Mesothelial cell of epicardium (in vitro differentiated cells): Measurements from ENCODE around the gene GTF2A1L. TPM values are rescaled to one million over a fixed set of nuclear protein-coding genes. Genes with fewer than 3 reads are reported as not detected.

Experiments used
- DNase-seq, 2 experiments: peaks; one replicate each; pipeline ENCODE4 v3.0.0; 2021; ENCODE audit warnings: low spot score in 2 of 2; ENCODE audit not compliant: unreplicated experiment in 2 of 2
- H3K27ac Mint-ChIP-seq: 2 replicates; pipeline ENCODE4 v1.8.0; 2021; ENCODE audit warnings: mixed read lengths
- H3K27me3 Mint-ChIP-seq: 2 replicates; pipeline ENCODE4 v1.8.0; 2021; ENCODE audit warnings: low read depth, mixed read lengths
- H3K36me3 Mint-ChIP-seq: 2 replicates; pipeline ENCODE4 v1.8.0; 2021; ENCODE audit warnings: mixed read lengths
- H3K4me1 Mint-ChIP-seq: 2 replicates; pipeline ENCODE4 v1.8.0; 2021; ENCODE audit warnings: mixed read lengths
- H3K4me3 Mint-ChIP-seq: 2 replicates; pipeline ENCODE4 v1.8.0; 2021; ENCODE audit warnings: mild to moderate bottlenecking, moderate library complexity, mixed read lengths
- H3K9me3 Mint-ChIP-seq: 2 replicates; pipeline ENCODE4 v1.8.0; 2021; ENCODE audit warnings: mixed read lengths
- CTCF ChIP-seq: fragments of 200-600 bp; sonication (generic); IDR thresholded peaks from one replicate; pipeline ENCODE4 v1.5.0; 2021; ENCODE audit warnings: antibody characterized with exemption; ENCODE audit not compliant: unreplicated experiment
- total RNA-seq: library from RNA; stranded (reverse); gene quantifications from 3 replicates; pipeline ENCODE4 v1.2.1, GENCODE V29; 2021

GTF2A1L gene
- total RNA-seq, 1 donor from 2014 or later: 0.69 TPM

- DNase-seq: no peak
- Mint-ChIP-seq H3K27me3 (no peaks in the 10 kb centered on the region), H3K9me3 (no peaks in the 10 kb centered on the region), H3K27ac (peak overlapping the region; percentile 36), H3K36me3 (peaks cover 21% of the 10 kb centered on the region), H3K4me1 (peaks cover 17% of the 10 kb centered on the region), H3K4me3 (no peak overlapping the region)
- TF ChIP-seq CTCF: peak; percentile 75
Observed at GRCh38 chr2:48600204-48600813, 17.3 kb upstream of the GTF2A1L start.

- H3K36me3 Mint-ChIP-seq: peaks cover 22% of the 10 kb centered on the region
- TF ChIP-seq CTCF: no peak
- peaks cover 12% of the 10 kb centered on the region for H3K4me1 Mint-ChIP-seq
- no peak for DNase-seq
- no peak overlapping the region for H3K27ac Mint-ChIP-seq
- no peaks in the 10 kb centered on the region for H3K27me3 Mint-ChIP-seq
- H3K4me3 Mint-ChIP-seq: no peak overlapping the region
- no peaks in the 10 kb centered on the region for H3K9me3 Mint-ChIP-seq
Observed at GRCh38 chr2:48600917-48601316, 16.7 kb upstream of the GTF2A1L start.

GRCh38 chr2:48601349-48601748 is 16.3 kb upstream of the GTF2A1L start:
- H3K4me3 Mint-ChIP-seq: no peak overlapping the region
- H3K9me3 Mint-ChIP-seq: no peaks in the 10 kb centered on the region
- H3K36me3 Mint-ChIP-seq: peaks cover 22% of the 10 kb centered on the region
- no peaks in the 10 kb centered on the region for H3K27me3 Mint-ChIP-seq
- H3K27ac Mint-ChIP-seq: no peak overlapping the region
- peaks cover 12% of the 10 kb centered on the region for H3K4me1 Mint-ChIP-seq
- no peak for TF ChIP-seq CTCF
- no peak for DNase-seq

- no peak overlapping the region for H3K4me3 Mint-ChIP-seq
- H3K27ac Mint-ChIP-seq: no peak overlapping the region
- H3K27me3 Mint-ChIP-seq: no peaks in the 10 kb centered on the region
- H3K9me3 Mint-ChIP-seq: no peaks in the 10 kb centered on the region
- H3K36me3 Mint-ChIP-seq: peaks cover 14% of the 10 kb centered on the region
- TF ChIP-seq CTCF: no peak
- DNase-seq: no peak
- no peaks in the 10 kb centered on the region for H3K4me1 Mint-ChIP-seq
Observed at GRCh38 chr2:48605482-48606175, 12.0 kb upstream of the GTF2A1L start.

- Mint-ChIP-seq H3K9me3 (no peaks in the 10 kb centered on the region), H3K27ac (no peak overlapping the region), H3K4me1 (no peaks in the 10 kb centered on the region), H3K27me3 (no peaks in the 10 kb centered on the region), H3K36me3 (peaks cover 14% of the 10 kb centered on the region), H3K4me3 (no peak overlapping the region)
- TF ChIP-seq CTCF: no peak
- DNase-seq: no peak
Observed at GRCh38 chr2:48607307-48608014, 10.2 kb upstream of the GTF2A1L start.
